ENCODE measurements around the gene CUL2.

Gene CUL2

GRCh38 chr10:34966040-34966439 lies 124.1 kb downstream of the CUL2 start:
- H3K4me3 ChIP-seq (ENCODE audit: low read length) = no peak overlapping the region
- H3K36me3 ChIP-seq (ENCODE audit: insufficient read depth, low read length) = no peaks in the 10 kb centered on the region
- H3K9ac ChIP-seq (ENCODE audit: low read depth, low read length) = no peak overlapping the region
- WGBS = 93% methylated on average over 5 of the region's 5 CpGs
- H3K4me1 ChIP-seq (ENCODE audit: insufficient read depth, low read length) = no peaks in the 10 kb centered on the region
- no peaks in the 10 kb centered on the region for H3K27me3 ChIP-seq (ENCODE audit: insufficient read depth, low read length)
- H3K27ac ChIP-seq (ENCODE audit: low read depth, low read length) = no peak overlapping the region
- no peaks in the 10 kb centered on the region for H3K9me3 ChIP-seq (ENCODE audit: insufficient read depth, low read depth, low read length)

GRCh38 chr10:34964166-34964800 lies 125.9 kb downstream of the CUL2 start:
- H3K27ac ChIP-seq (ENCODE audit: low read depth, low read length) = no peak overlapping the region
- 93% methylated on average over 13 of the region's 13 CpGs for WGBS

GRCh38 chr10:34962866-34963265 lies 127.3 kb downstream of the CUL2 start:
- Histone ChIP-seq H3K9me3 (ENCODE audit: insufficient read depth, low read depth, low read length) (no peaks in the 10 kb centered on the region), H3K4me1 (ENCODE audit: insufficient read depth, low read length) (no peaks in the 10 kb centered on the region), H3K4me3 (ENCODE audit: low read length) (no peak overlapping the region), H3K27me3 (ENCODE audit: insufficient read depth, low read length) (no peaks in the 10 kb centered on the region), H3K27ac (ENCODE audit: low read depth, low read length) (no peak overlapping the region), H3K36me3 (ENCODE audit: insufficient read depth, low read length) (no peaks in the 10 kb centered on the region), H3K9ac (ENCODE audit: low read depth, low read length) (no peak overlapping the region)
- 84% methylated on average over 2 of the region's 2 CpGs for WGBS

More at GRCh38 chr10:34964166-34964800, 125.9 kb downstream of the CUL2 start:
- Histone ChIP-seq H3K9ac (ENCODE audit: low read depth, low read length) (no peak overlapping the region), H3K27me3 (ENCODE audit: insufficient read depth, low read length) (no peaks in the 10 kb centered on the region), H3K9me3 (ENCODE audit: insufficient read depth, low read depth, low read length) (no peaks in the 10 kb centered on the region), H3K4me3 (ENCODE audit: low read length) (no peak overlapping the region), H3K4me1 (ENCODE audit: insufficient read depth, low read length) (no peaks in the 10 kb centered on the region), H3K36me3 (ENCODE audit: insufficient read depth, low read length) (no peaks in the 10 kb centered on the region)

GRCh38 chr10:34960983-34961382 lies 129.2 kb downstream of the CUL2 start:
- Histone ChIP-seq H3K9me3 (ENCODE audit: insufficient read depth, low read depth, low read length) (no peaks in the 10 kb centered on the region), H3K27ac (ENCODE audit: low read depth, low read length) (no peak overlapping the region), H3K27me3 (ENCODE audit: insufficient read depth, low read length) (no peaks in the 10 kb centered on the region), H3K4me3 (ENCODE audit: low read length) (no peak overlapping the region), H3K4me1 (ENCODE audit: insufficient read depth, low read length) (no peaks in the 10 kb centered on the region), H3K36me3 (ENCODE audit: insufficient read depth, low read length) (no peaks in the 10 kb centered on the region), H3K9ac (ENCODE audit: low read depth, low read length) (no peak overlapping the region)
- 88% methylated on average over 8 of the region's 8 CpGs for WGBS

GRCh38 chr10:34959786-34960185 lies 130.4 kb downstream of the CUL2 start:
- H3K27ac ChIP-seq (ENCODE audit: low read depth, low read length) = no peak overlapping the region
- no peaks in the 10 kb centered on the region for H3K36me3 ChIP-seq (ENCODE audit: insufficient read depth, low read length)
- WGBS = 87% methylated on average over 3 of the region's 4 CpGs
- no peak overlapping the region for H3K9ac ChIP-seq (ENCODE audit: low read depth, low read length)
- no peaks in the 10 kb centered on the region for H3K9me3 ChIP-seq (ENCODE audit: insufficient read depth, low read depth, low read length)
- H3K4me1 ChIP-seq (ENCODE audit: insufficient read depth, low read length) = no peaks in the 10 kb centered on the region
- no peaks in the 10 kb centered on the region for H3K27me3 ChIP-seq (ENCODE audit: insufficient read depth, low read length)
- H3K4me3 ChIP-seq (ENCODE audit: low read length) = no peak overlapping the region

GRCh38 chr10:34959321-34959720 lies 130.8 kb downstream of the CUL2 start:
- no peaks in the 10 kb centered on the region for H3K9me3 ChIP-seq (ENCODE audit: insufficient read depth, low read depth, low read length)
- no peak overlapping the region for H3K4me3 ChIP-seq (ENCODE audit: low read length)
- WGBS = 84% methylated on average over 9 of the region's 9 CpGs
- H3K27ac ChIP-seq (ENCODE audit: low read depth, low read length) = no peak overlapping the region
- no peaks in the 10 kb centered on the region for H3K4me1 ChIP-seq (ENCODE audit: insufficient read depth, low read length)
- no peaks in the 10 kb centered on the region for H3K27me3 ChIP-seq (ENCODE audit: insufficient read depth, low read length)
- H3K36me3 ChIP-seq (ENCODE audit: insufficient read depth, low read length) = no peaks in the 10 kb centered on the region
- H3K9ac ChIP-seq (ENCODE audit: low read depth, low read length) = no peak overlapping the region
